ENCODE measurements around the gene KLHL33.

DNA sequence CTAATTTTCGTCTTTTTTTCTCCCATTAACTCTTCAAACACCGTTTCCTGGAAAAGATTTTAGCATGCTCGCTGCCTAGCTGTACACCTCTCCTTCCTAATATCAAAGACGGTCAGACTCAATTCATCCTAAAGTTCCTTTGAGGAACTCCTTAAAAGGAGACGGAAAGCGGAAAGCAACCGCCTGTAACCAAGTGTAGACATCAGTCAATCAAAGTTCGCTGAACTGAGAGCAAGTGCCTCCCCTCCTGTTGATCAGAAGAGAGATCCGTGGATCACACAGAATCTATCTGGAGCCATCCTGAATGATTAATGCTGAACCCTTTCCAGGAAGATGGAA, 22.3 kb downstream of the KLHL33 start:
- TF ChIP-seq, protein P1, sequence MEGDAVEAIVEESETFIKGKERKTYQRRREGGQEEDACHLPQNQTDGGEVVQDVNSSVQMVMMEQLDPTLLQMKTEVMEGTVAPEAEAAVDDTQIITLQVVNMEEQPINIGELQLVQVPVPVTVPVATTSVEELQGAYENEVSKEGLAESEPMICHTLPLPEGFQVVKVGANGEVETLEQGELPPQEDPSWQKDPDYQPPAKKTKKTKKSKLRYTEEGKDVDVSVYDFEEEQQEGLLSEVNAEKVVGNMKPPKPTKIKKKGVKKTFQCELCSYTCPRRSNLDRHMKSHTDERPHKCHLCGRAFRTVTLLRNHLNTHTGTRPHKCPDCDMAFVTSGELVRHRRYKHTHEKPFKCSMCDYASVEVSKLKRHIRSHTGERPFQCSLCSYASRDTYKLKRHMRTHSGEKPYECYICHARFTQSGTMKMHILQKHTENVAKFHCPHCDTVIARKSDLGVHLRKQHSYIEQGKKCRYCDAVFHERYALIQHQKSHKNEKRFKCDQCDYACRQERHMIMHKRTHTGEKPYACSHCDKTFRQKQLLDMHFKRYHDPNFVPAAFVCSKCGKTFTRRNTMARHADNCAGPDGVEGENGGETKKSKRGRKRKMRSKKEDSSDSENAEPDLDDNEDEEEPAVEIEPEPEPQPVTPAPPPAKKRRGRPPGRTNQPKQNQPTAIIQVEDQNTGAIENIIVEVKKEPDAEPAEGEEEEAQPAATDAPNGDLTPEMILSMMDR (IDR thresholded peaks at IDR 0.05; ENCODE audit: low read length) = no peak
- no peak for TF ChIP-seq EZH2phosphoT487 (IDR thresholded peaks at IDR 0.05; ENCODE audit: low read length)

Data from MM.1S (cell line).